Activated CD8-positive, alpha-beta memory T cell treated with anti-CD3 and anti-CD28 coated beads, Interleukin-2, amount 10 ng/mL, durations not matched to agents 7 days and 5 days (primary cell): Measurements from ENCODE around the gene GTF2H4. TPM values are rescaled to one million over a fixed set of nuclear protein-coding genes. Genes with fewer than 3 reads are reported as not detected.

Source experiments
- ATAC-seq: fragments of 150-1000 bp; cut with Tn5 transposase; one replicate; pipeline ENCODE4 v1.10.0; 2021; ENCODE audit warnings: moderate library complexity
- CTCF ChIA-PET: fragments of 350-600 bp; sonication (Branson Sonifier 250); formaldehyde crosslinking; loops from one replicate; lab custom pipeline; 2021; ENCODE audit warnings: antibody characterized with exemption; lab: Charles Lee
- DNase-seq: peaks from one replicate; pipeline ENCODE4 v3.0.0-alpha.2; 2020
- H3K27ac Mint-ChIP-seq: one replicate; pipeline ENCODE4 v1.8.0; 2021; ENCODE audit warnings: mild to moderate bottlenecking, mixed read lengths
- H3K27me3 Mint-ChIP-seq: one replicate; pipeline ENCODE4 v1.8.0; 2021; ENCODE audit warnings: mixed read lengths
- H3K36me3 Mint-ChIP-seq: one replicate; pipeline ENCODE4 v1.8.0; 2021; ENCODE audit warnings: mild to moderate bottlenecking, mixed read lengths
- H3K4me1 Mint-ChIP-seq: one replicate; pipeline ENCODE4 v1.8.0; 2021; ENCODE audit warnings: mixed read lengths
- H3K4me3 Mint-ChIP-seq: one replicate; pipeline ENCODE4 v1.8.0; 2021; ENCODE audit warnings: mild to moderate bottlenecking, moderate library complexity, mixed read lengths
- H3K9me3 Mint-ChIP-seq: one replicate; pipeline ENCODE4 v1.8.0; 2022; ENCODE audit warnings: low read depth, mixed read lengths
- total RNA-seq, 2 experiments: library from RNA; stranded (reverse); gene quantifications; one replicate each; pipeline ENCODE4 v1.2.3, GENCODE V29; 2021

GTF2H4 gene
- total RNA-seq, 2 experiments from 2014 or later, result 30.0 to 34.9 TPM

DNA sequence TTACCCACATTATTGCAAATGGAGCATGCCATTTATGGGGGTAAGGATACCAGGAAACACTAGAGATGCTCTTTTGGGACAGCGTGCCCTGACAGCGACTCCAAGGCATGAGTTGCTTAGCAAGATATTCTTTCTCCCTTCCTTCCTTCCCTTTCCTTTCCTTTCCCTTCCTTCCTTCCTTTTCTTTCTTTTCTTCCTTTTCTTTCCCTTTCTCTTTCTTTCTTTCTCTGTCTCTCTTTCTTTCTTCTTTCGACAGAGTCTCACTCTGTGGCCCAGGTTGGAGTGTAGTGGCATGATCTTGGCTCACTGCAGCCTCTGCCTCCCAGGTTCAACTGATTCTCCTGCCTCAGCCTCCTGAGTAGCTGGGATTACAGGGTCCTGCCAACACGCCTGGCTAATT, 36.0 kb downstream of the GTF2H4 start:
- ATAC-seq, result no peak
- H3K36me3 Mint-ChIP-seq, result no peaks in the 10 kb centered on the region
- no peaks in the 10 kb centered on the region for H3K9me3 Mint-ChIP-seq
- no peaks in the 10 kb centered on the region for H3K4me1 Mint-ChIP-seq
- H3K4me3 Mint-ChIP-seq, result no peak overlapping the region
- no peak for DNase-seq
- CTCF ChIA-PET, result interaction anchor here (0.7 kb wide), 1 partner anchor 136 kb away, joined by 3 read pairs; no protein-coding TSS in a partner anchor
- H3K27me3 Mint-ChIP-seq, result peaks cover 73% of the 10 kb centered on the region
- no peak overlapping the region for H3K27ac Mint-ChIP-seq

DNA sequence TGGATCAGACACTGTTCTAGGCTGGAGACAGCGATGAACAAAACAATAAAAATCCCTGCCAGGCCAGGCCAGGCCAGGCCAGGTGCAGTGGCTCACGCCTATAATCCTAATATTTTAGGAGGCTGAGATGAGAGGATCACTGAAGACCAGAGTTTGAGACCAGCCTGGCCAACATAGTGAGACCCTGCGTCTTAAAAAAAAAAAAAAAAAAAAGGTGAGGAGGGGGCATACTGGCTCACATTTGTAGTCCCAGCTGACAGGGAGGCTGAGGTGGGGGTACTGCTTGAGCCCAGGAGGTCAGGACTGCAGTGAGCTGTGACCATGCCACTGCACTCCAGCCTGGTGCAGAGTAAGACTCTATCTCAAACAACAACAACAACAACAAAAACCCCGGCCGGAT, 37.3 kb downstream of the GTF2H4 start:
- Mint-ChIP-seq H3K27me3 (peaks cover 75% of the 10 kb centered on the region), H3K9me3 (no peaks in the 10 kb centered on the region), H3K4me1 (no peaks in the 10 kb centered on the region), H3K27ac (no peak overlapping the region), H3K36me3 (no peaks in the 10 kb centered on the region), H3K4me3 (no peak overlapping the region)
- ATAC-seq, result no peak
- CTCF ChIA-PET, result no interaction called here
- DNase-seq, result no peak

DNA sequence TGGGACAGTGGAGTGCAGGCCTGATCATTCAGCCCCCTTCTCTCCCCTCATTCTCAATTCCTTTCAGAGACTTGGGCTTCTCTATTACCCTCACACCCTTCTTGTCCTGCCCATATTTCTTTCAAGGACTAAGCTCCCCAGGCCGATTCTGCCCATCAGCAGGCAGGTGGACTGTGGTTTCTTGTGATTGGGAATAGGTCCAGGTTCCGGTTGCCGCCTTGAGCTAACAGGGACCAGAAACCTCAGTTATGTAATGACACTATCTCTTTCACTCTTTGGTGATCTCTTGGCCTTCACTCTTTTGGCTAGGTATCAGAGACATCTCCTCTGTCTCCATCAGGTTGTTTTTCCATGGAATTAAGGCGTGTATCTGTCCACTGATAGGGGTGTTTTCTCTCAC, 39.2 kb downstream of the GTF2H4 start:
- CTCF ChIA-PET, result no interaction called here
- no peaks in the 10 kb centered on the region for H3K4me1 Mint-ChIP-seq
- no peaks in the 10 kb centered on the region for H3K36me3 Mint-ChIP-seq
- H3K9me3 Mint-ChIP-seq, result no peaks in the 10 kb centered on the region
- H3K27ac Mint-ChIP-seq, result no peak overlapping the region
- H3K27me3 Mint-ChIP-seq, result peaks cover 80% of the 10 kb centered on the region
- DNase-seq (no peak), ATAC-seq (no peak)
- no peak overlapping the region for H3K4me3 Mint-ChIP-seq

DNA sequence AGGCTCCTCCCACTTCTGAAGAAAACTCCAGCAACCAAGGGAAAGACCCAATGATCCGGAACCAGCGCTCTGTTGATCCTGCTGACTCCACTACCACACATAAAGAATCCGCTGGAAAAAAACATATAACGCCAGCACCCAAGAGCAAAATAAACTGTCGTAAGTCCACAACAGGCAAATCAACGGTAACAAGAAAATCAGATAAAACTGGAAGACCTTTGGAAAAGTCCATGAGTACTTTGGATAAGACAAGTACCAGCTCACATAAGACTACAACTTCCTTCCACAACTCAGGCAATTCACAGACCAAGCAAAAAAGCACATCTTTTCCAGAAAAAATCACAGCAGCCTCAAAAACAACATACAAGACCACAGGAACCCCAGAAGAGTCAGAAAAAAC, 40.8 kb downstream of the GTF2H4 start:
- H3K36me3 Mint-ChIP-seq, result no peaks in the 10 kb centered on the region
- no peaks in the 10 kb centered on the region for H3K4me1 Mint-ChIP-seq
- no peak overlapping the region for H3K27ac Mint-ChIP-seq
- ATAC-seq, result no peak
- CTCF ChIA-PET, result interaction anchor here (1.1 kb wide), 1 partner anchor 8 kb away, joined by 3 read pairs; the partner anchor contains the start of gene MUCL3
- H3K4me3 Mint-ChIP-seq, result no peak overlapping the region
- no peak for DNase-seq
- H3K9me3 Mint-ChIP-seq, result no peaks in the 10 kb centered on the region
- peaks cover 80% of the 10 kb centered on the region for H3K27me3 Mint-ChIP-seq

DNA sequence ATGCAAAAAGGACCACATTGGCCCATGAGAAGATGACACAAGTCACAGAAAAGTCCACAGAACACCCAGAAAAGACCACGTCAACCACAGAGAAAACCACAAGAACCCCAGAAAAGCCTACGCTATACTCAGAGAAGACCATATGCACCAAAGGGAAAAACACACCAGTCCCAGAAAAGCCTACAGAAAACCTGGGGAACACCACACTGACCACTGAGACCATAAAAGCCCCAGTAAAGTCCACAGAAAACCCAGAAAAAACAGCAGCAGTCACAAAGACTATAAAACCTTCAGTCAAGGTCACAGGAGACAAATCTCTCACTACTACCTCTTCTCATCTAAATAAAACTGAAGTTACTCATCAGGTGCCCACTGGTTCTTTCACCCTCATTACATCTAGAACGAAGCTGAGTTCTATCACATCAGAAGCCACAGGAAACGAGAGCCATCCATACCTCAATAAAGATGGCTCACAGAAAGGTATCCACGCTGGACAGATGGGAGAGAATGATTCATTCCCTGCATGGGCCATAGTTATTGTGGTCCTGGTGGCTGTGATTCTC, 44.0 kb downstream of the GTF2H4 start:
- peaks cover 8% of the 10 kb centered on the region for H3K4me1 Mint-ChIP-seq
- no peak for DNase-seq
- H3K9me3 Mint-ChIP-seq, result no peaks in the 10 kb centered on the region
- H3K27me3 Mint-ChIP-seq, result peaks cover 85% of the 10 kb centered on the region
- CTCF ChIA-PET, result no interaction called here
- ATAC-seq, result no peak
- no peaks in the 10 kb centered on the region for H3K36me3 Mint-ChIP-seq
- H3K27ac Mint-ChIP-seq, result no peak overlapping the region
- H3K4me3 Mint-ChIP-seq, result no peak overlapping the region

DNA sequence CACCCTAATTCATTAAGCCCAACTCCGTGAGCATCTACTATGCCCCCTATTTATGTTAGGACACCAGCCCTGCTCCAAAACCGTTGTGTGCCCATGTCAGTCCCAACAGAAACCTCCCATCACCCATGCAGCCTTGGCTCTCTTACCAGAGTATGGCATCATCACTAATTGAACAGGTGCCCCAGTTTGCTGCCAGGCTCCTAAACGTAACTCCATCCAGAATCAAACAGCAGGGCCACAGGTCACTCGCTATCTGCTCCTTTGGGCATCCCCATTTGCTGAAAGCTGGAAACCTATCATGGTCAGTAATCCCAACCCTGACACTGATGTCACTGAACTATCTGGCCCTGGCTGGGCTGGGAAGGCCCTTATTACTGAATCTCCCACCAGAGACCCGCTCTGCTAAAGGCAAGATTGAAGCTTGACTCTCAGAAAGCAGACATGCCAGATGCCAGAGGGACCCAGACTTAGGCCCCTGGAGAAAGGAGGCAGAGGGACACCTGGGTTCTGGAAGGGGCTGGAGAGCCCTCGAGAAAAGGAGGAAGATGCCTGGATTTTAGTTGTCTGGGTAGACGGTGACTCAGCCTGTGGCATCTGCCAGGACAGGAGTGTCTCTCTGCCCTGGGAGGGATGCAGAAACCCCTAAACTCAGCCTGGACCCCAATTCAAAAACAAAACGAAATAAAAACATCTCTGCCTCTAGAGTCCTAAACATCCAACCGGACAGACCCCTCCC, 46.8 kb downstream of the GTF2H4 start:
- CTCF ChIA-PET, result interaction anchor here (0.7 to 2.8 kb wide), 6 partner anchors 10 to 125 kb away, joined by 3 to 11 read pairs (median 4); partner anchors contain the start of gene VARS2
- Mint-ChIP-seq H3K27ac (no peak overlapping the region), H3K4me1 (peaks cover 8% of the 10 kb centered on the region), H3K36me3 (no peaks in the 10 kb centered on the region), H3K4me3 (peak overlapping the region; percentile 55), H3K27me3 (peaks cover 89% of the 10 kb centered on the region), H3K9me3 (no peaks in the 10 kb centered on the region)
- ATAC-seq (no peak), DNase-seq (no peak)

DNA sequence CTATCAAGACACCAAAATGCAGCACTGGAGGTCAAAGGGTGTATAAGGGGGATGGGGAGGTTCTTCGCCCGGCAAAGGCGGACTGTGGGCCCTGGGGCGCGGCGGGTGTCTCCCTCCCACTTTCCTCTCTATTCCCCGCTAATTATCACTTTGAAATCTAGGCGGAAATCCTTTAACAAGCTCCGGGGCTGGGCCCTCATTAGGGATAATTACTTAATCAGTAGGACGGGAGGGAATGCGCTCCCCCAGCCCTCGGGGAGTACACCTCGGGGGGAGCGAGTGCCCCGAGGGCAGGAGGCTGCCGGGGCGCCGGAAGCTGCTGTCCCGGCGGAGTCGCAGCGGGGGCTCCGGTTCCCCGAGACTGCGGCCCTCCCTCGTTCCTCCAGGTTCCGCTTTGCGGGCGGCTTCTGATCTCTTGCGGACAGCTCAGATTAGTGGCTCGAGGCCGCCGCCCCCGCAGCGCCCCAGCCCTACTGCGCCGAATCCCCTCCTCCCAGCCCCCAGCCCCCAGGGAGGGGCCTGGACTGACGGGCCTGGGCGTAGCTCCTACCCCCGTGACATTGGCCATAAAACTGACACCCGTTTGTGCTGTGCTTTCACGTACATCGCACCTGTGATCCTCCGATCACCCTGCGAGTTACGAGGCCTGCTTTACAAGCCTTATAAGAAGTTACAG, 47.5 kb downstream of the GTF2H4 start:
- Mint-ChIP-seq H3K4me3 (peak overlapping the region; percentile 55), H3K27ac (no peak overlapping the region), H3K4me1 (peaks cover 8% of the 10 kb centered on the region), H3K9me3 (no peaks in the 10 kb centered on the region), H3K27me3 (peaks cover 89% of the 10 kb centered on the region), H3K36me3 (no peaks in the 10 kb centered on the region)
- ATAC-seq (peak; percentile 95), DNase-seq (peak; percentile 80)
- CTCF ChIA-PET, result interaction anchor here (0.5 to 2.8 kb wide), 8 partner anchors 9 to 219 kb away, joined by 3 to 11 read pairs (median 4); partner anchors contain the start of gene VARS2

DNA sequence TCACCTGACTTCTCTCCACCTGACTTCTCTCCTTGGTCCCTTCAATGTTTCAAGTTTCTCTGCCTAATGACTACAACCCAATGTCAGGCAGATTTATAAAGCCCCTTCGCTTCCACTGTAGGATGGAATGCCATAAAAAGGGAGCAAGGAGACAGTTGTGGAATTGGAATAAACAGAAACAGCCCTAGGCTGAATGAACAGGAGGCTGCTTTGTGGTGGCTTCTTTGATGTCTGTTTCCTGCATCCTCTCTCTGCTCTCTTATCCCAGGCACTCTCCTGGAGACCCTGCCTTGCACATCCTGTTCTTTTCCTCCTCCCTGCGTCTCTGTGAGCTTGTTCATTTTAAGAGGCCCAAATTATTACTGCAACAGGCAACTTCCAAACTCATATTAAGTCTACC, 49.7 kb downstream of the GTF2H4 start:
- Mint-ChIP-seq H3K4me1 (peaks cover 8% of the 10 kb centered on the region), H3K36me3 (no peaks in the 10 kb centered on the region), H3K4me3 (no peak overlapping the region), H3K27me3 (peaks cover 82% of the 10 kb centered on the region), H3K9me3 (no peaks in the 10 kb centered on the region), H3K27ac (no peak overlapping the region)
- ATAC-seq, result no peak
- CTCF ChIA-PET, result no interaction called here
- DNase-seq, result no peak

DNA sequence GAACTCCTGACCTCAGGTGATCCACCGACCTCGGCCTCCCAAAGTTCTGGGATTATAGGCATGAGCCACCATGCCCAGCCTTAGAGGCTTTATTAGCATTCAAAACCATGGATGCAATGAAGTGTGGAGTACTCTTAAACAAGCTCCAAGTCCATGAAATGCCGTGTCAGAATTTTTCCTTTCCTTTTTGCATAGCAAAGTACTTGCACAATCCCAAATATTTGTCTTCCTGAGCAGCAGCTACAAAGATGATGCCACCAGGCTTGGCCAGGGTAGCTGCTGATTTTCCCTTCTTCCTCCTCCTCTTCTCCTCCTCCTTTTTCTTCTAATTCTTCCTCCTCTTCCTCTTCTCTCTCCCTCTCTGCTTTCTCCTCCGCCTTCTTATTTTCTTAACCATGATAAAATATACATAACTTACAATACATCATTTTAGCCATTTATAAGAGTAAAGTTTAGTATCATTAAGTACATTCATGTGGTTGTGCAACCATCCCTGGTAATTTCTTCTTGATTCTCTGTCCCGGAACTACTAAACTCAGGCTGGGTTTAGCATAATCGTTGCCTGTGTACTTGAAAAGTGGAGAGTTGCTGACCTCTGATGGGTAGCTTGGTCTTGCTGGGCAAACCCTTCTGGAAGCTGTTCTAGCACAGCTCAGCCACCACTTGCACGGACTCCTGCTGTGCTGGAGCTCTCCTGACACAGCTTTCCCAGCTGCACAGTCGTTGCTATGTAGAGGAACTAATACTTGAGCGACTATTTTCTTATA, 53.1 kb downstream of the GTF2H4 start:
- CTCF ChIA-PET, result interaction anchor here (1.0 to 1.2 kb wide), 2 partner anchors 28 to 46 kb away, joined by 3 read pairs; no protein-coding TSS in a partner anchor
- peaks cover 76% of the 10 kb centered on the region for H3K27me3 Mint-ChIP-seq

DNA sequence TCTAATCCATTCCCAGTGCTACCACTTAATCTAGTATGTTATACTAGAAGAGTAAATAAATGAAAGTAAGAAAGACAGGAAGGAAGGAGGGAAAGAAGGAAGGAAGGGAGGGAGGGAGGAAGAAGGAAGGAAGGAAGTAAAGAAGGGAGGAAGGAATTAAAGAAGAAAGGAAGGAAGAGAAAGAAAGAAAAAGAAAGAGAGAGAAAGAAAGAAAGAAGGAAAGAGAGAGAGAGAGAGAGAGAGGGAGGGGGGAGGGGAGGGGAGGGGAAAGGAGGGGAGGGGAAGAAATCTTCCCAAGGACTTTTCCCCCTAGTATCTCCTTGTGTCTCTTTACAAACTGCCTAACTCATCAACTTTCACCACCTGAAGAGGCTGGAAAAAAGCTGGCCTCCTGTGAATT, 54.7 kb downstream of the GTF2H4 start:
- Mint-ChIP-seq H3K36me3 (no peaks in the 10 kb centered on the region), H3K27ac (no peak overlapping the region), H3K27me3 (peaks cover 71% of the 10 kb centered on the region), H3K4me3 (no peak overlapping the region), H3K4me1 (peaks cover 29% of the 10 kb centered on the region), H3K9me3 (no peaks in the 10 kb centered on the region)
- ATAC-seq (no peak), DNase-seq (no peak)
- CTCF ChIA-PET, result no interaction called here

More for the DNA sequence above, 53.1 kb downstream of the GTF2H4 start:
- DNase-seq (no peak), ATAC-seq (no peak)
- Mint-ChIP-seq H3K27ac (no peak overlapping the region), H3K9me3 (no peaks in the 10 kb centered on the region), H3K36me3 (no peaks in the 10 kb centered on the region), H3K4me3 (no peak overlapping the region), H3K4me1 (peaks cover 29% of the 10 kb centered on the region)

DNA sequence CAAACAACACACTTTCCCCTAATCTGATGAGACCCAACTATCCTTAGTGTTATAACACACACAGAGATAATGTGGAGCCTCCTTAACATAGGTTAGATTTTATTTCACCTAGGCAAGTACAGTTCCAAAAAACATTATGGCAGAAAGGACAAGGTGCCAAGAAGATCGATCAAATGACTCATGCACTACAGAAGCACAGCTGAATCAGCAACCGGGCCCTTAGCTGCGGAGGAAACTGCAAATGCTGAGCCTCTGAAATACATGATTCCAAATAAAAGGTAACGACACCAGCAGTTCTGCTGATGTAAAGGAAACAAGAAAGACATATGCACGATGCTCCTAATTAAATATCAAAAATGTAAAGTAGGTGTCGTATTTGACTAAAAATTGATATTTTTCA, 55.6 kb downstream of the GTF2H4 start:
- CTCF ChIA-PET, result interaction anchor here (1.3 kb wide), 1 partner anchor 116 kb away, joined by 4 read pairs; no protein-coding TSS in a partner anchor
- H3K4me1 Mint-ChIP-seq, result peaks cover 29% of the 10 kb centered on the region
- H3K9me3 Mint-ChIP-seq, result no peaks in the 10 kb centered on the region
- no peak for DNase-seq
- no peaks in the 10 kb centered on the region for H3K36me3 Mint-ChIP-seq
- peaks cover 64% of the 10 kb centered on the region for H3K27me3 Mint-ChIP-seq
- ATAC-seq, result no peak
- no peak overlapping the region for H3K4me3 Mint-ChIP-seq
- H3K27ac Mint-ChIP-seq, result no peak overlapping the region
